ENCODE measurements around the gene FA2H. TPM values are rescaled to one million over a fixed set of nuclear protein-coding genes. Genes with fewer than 3 reads are reported as not detected.

FA2H gene
- total RNA-seq, 2 donors from 2014 or later = 0.73 to 1.7 TPM

Other genes with a start within 250 kb of the FA2H start
- gene GLG1, start 167.7 kb downstream of the FA2H start, total RNA-seq = 100 to 1,000 TPM; 166 to 180 TPM
- gene RFWD3, start 107.9 kb downstream of the FA2H start, total RNA-seq = 10 to 100 TPM; 34.2 to 61.2 TPM
- 10 to 100 TPM; 33.8 to 44.8 TPM for gene MLKL, start 74.0 kb downstream of the FA2H start, total RNA-seq
- gene WDR59, start 210.3 kb upstream of the FA2H start, total RNA-seq = 100 to 1,000 TPM in 1 of 2 donors, 10 to 100 TPM in 1; 90.2 to 112 TPM
- 10 to 100 TPM; 10.7 to 18.1 TPM for gene ZNRF1, start 224.2 kb upstream of the FA2H start, total RNA-seq

All from T-helper 17 cell (primary cell).